ENCODE measurements around the gene SAMD11. TPM values are rescaled to one million over a fixed set of nuclear protein-coding genes. Genes with fewer than 3 reads are reported as not detected.

The SAMD11 gene
- total RNA-seq, 1 experiment from 2014 or later, result 11.5 TPM

GRCh38 chr1:903305-903704 lies 20.4 kb upstream of the SAMD11 start:
- ChIA-PET CTCF (no interaction called here), RAD21 (ENCODE audit: low non-redundant PET in 1 of 2, low total read pairs in 2 of 2, uncharacterized antibody in 2 of 2, unreplicated experiment in 2 of 2) (interaction anchor here in 1 of 2 experiments (0.6 to 1.1 kb wide), 2 partner anchors 35 to 37 kb away, joined by 3 read pairs; no protein-coding TSS in a partner anchor), POLR2A (no interaction called here)
- no peak overlapping the region for H3K4me3 ChIP-seq (replicated peaks in 1 of 2; ENCODE audit: low read depth in 1 of 2, low read length in 2 of 2)
- no peaks in the 10 kb centered on the region for H3K9me3 ChIP-seq (ENCODE audit: control insufficient read depth in 1 of 2, insufficient read depth in 1 of 2, low read depth in 1 of 2, low read length in 2 of 2)
- no peaks in the 10 kb centered on the region for H4K20me1 ChIP-seq (ENCODE audit: insufficient read depth)
- no peaks in the 10 kb centered on the region for H3K27me3 ChIP-seq (ENCODE audit: insufficient read depth, low read length)
- TF ChIP-seq ZBTB33 (IDR thresholded peaks at IDR 0.05; ENCODE audit: extremely low read depth, insufficient replicate concordance, low read length), result no peak
- no peak for TF ChIP-seq CEBPB (IDR thresholded peaks at IDR 0.05; ENCODE audit: low read depth)
- TF ChIP-seq RAD21 (IDR thresholded peaks at IDR 0.05; ENCODE audit: low read depth), result no peak
- no peak for TF ChIP-seq REST (IDR thresholded peaks at IDR 0.05; ENCODE audit: low read depth)
- no peak for TF ChIP-seq ELF1 (IDR thresholded peaks at IDR 0.05; ENCODE audit: borderline replicate concordance, low read depth)
- TF ChIP-seq SP1 (IDR thresholded peaks at IDR 0.05; ENCODE audit: low read depth), result no peak
- no peak for TF ChIP-seq SIN3A (IDR thresholded peaks at IDR 0.05; ENCODE audit: low read depth)
- no peak for TF ChIP-seq EGR1 (IDR thresholded peaks at IDR 0.05; ENCODE audit: low read depth)
- peaks cover 24 to 40% of the 10 kb centered on the region in 2 experiments for H3K4me1 ChIP-seq (ENCODE audit: control insufficient read depth in 1 of 2, insufficient read depth in 2 of 2, low read length in 2 of 2)
- no peaks in the 10 kb centered on the region for H3K9me2 ChIP-seq (ENCODE audit: insufficient read depth)
- H3K36me3 ChIP-seq (ENCODE audit: control insufficient read depth in 1 of 2, insufficient read depth in 2 of 2, low read length in 2 of 2), result no peaks in the 10 kb centered on the region
- no peak overlapping the region for H3K9ac ChIP-seq (ENCODE audit: low read length)
- no peaks in the 10 kb centered on the region for H3K79me2 ChIP-seq (ENCODE audit: insufficient read depth, low read length)
- DNase-seq (ENCODE audit: low read depth, low spot score), result no peak
- no peak overlapping the region for H2AFZ ChIP-seq (ENCODE audit: low read depth, low read length, poor library complexity, severe bottlenecking)
- H3K4me2 ChIP-seq (ENCODE audit: low read length), result peak overlapping the region; percentile 72
- intact Hi-C loops (cut with micrococcal nuclease), result loop anchor here (5.0 kb wide), 1 partner anchor 59 kb away; the partner anchor contains the start of gene KLHL17
- no peak for ATAC-seq
- no peak overlapping the region; the same call in 1 of the 2 replicates for H3K27ac ChIP-seq (ENCODE audit: low read depth, low read length)
- TSS peak; percentile 36 for BruUV-seq (replicated peaks)
